ENCODE data around the gene LRRN2. TPM values are rescaled to one million over a fixed set of nuclear protein-coding genes. Genes with fewer than 3 reads are reported as not detected.
A peak's percentile ranks its signal among the peaks of the same experiment; 100 is the strongest.

The LRRN2 gene
- total and polyA plus RNA-seq, 2 of the 8 experiments (the other 6 are each of a cell fraction or from before 2014, with no cell fraction given) = 1.8 to 2.3 TPM

- H2BK20ac ChIP-seq (ENCODE audit: low read length) = no peak overlapping the region
- POLR2A ChIA-PET (ENCODE audit: partially characterized antibody) = no interaction called here
- no peaks in the 10 kb centered on the region for H3K9me3 ChIP-seq (ENCODE audit: insufficient read depth in 2 of 2, low read depth in 1 of 2, low read length in 1 of 2)
- H2BK12ac ChIP-seq (ENCODE audit: low read depth, low read length) = no peak overlapping the region; the same call in 1 of the 2 replicates
- H4K8ac ChIP-seq (ENCODE audit: extremely low read depth, insufficient read depth, low read length) = no peak overlapping the region
- no peak overlapping the region for H2BK120ac ChIP-seq (replicated peaks; ENCODE audit: low read depth, low read length)
- FAIRE-seq (no peak), DNase-seq (ENCODE audit: low read depth in 1 of 2, low spot score in 2 of 2) (no peak)
- H3K27me3 ChIP-seq (replicated peaks in 1 of 4; ENCODE audit: control insufficient read depth in 3 of 4, extremely low read depth in 1 of 4, insufficient read depth in 3 of 4, low read length in 3 of 4) = peaks cover 0 to 12% (median 4%) of the 10 kb centered on the region in 4 experiments; a peak in 3 of 7 replicates
- H4K91ac ChIP-seq (replicated peaks; ENCODE audit: insufficient read length, low read length) = peak overlapping the region; percentile 22
- no peak overlapping the region for H2AFZ ChIP-seq (ENCODE audit: low read length)
- WGBS, 2 experiments (ENCODE audit: extremely low coverage in 1 of 2, insufficient coverage in 1 of 2, insufficient read length in 1 of 2, insufficient replicate concordance in 2 of 2, low coverage in 1 of 2, low lambda C conversion rate in 2 of 2, missing lambda C conversion rate in 1 of 2) = 9% methylated on average over 8 of the region's 8 CpGs; no CpG with 5 or more reads in 1 of the 2 experiments
- CTCF ChIA-PET (ENCODE audit: partially characterized antibody) = interaction anchor here (0.9 to 28.0 kb wide), 10 partner anchors 9 to 232 kb away, joined by 3 to 397 read pairs (median 6); no protein-coding TSS in a partner anchor
- H3K56ac ChIP-seq (replicated peaks; ENCODE audit: insufficient read length, low read depth, low read length) = no peak overlapping the region
- H3K4me1 ChIP-seq (replicated peaks in 1 of 4; ENCODE audit: control insufficient read depth in 3 of 4, insufficient read depth in 4 of 4, low read length in 3 of 4) = peaks cover 28 to 55% (median 39%) of the 10 kb centered on the region in 4 experiments
- H3K4me2 ChIP-seq (ENCODE audit: insufficient read depth in 1 of 2, low read depth in 2 of 2, low read length in 2 of 2) = peak overlapping the region; percentile 55 to 64; a peak in 3 of 4 replicates
- H3K79me2 ChIP-seq (ENCODE audit: control insufficient read depth in 1 of 2, insufficient read depth in 2 of 2, low read length in 2 of 2) = no peaks in the 10 kb centered on the region
- peak overlapping the region in 3 of 4 experiments; percentile 7 to 23 (median 7); a peak in 3 of 8 replicates for H3K4me3 ChIP-seq (ENCODE audit: extremely low read depth in 1 of 4, insufficient read depth in 2 of 4, low read depth in 3 of 4, low read length in 4 of 4)
- H3K23ac ChIP-seq (ENCODE audit: insufficient read length) = no peak overlapping the region
- no peak overlapping the region for H2BK15ac ChIP-seq (ENCODE audit: low read length)
- peaks cover 0 to 4% of the 10 kb centered on the region in 2 experiments for H4K20me1 ChIP-seq (replicated peaks in 1 of 2; ENCODE audit: control insufficient read depth in 1 of 2, insufficient read depth in 2 of 2, low read length in 2 of 2)
- H3K23me2 ChIP-seq (ENCODE audit: low read depth, low read length) = no peaks in the 10 kb centered on the region
- H3K9ac ChIP-seq (replicated peaks in 1 of 4; ENCODE audit: extremely low read depth in 1 of 4, low read depth in 3 of 4, low read length in 3 of 4) = no peak overlapping the region
- no peaks in the 10 kb centered on the region for H3K79me1 ChIP-seq (ENCODE audit: low read depth, low read length)
- peak overlapping the region; percentile 53 for H3K18ac ChIP-seq (ENCODE audit: extremely low read depth, low read length)
- peak overlapping the region; percentile 74; the same call in 1 of the 2 replicates for H2BK5ac ChIP-seq (ENCODE audit: low read depth, low read length)
- no peak overlapping the region for H2AK5ac ChIP-seq (ENCODE audit: low read depth, low read length)
- H3K14ac ChIP-seq (ENCODE audit: insufficient read length) = no peak overlapping the region
- H4K5ac ChIP-seq (ENCODE audit: insufficient read length, low read depth, low read length) = no peak overlapping the region
- no peak overlapping the region for H3K4ac ChIP-seq (replicated peaks; ENCODE audit: insufficient read length, low read depth, low read length)
- H3K27ac ChIP-seq (ENCODE audit: low read depth, low read length) = no peak overlapping the region
- no peaks in the 10 kb centered on the region for H3K36me3 ChIP-seq (ENCODE audit: control insufficient read depth in 2 of 4, insufficient read depth in 4 of 4, low read length in 3 of 4)
- TF ChIP-seq KDM5A (IDR thresholded peaks at IDR 0.05; ENCODE audit: low read length) = no peak
- TF ChIP-seq CHD1 (IDR thresholded peaks at IDR 0.05; ENCODE audit: low read depth, low read length) = no peak
- TF ChIP-seq SRF (IDR thresholded peaks at IDR 0.05; ENCODE audit: low read depth, low read length) = no peak
- TF ChIP-seq ASH2L (IDR thresholded peaks at IDR 0.05; ENCODE audit: low read length) = peak; percentile 52
- no peak for TF ChIP-seq E2F6 (IDR thresholded peaks at IDR 0.05)
- no peak for TF ChIP-seq POLR2A (IDR thresholded peaks at IDR 0.05; ENCODE audit: control extremely low read depth in 1 of 2, low read depth in 2 of 2, low read length in 2 of 2)
- TF ChIP-seq SUZ12 (IDR thresholded peaks at IDR 0.05; ENCODE audit: low read length) = no peak
- TF ChIP-seq SIN3A (conservative IDR thresholded peaks at IDR 0.05 in 1 of 2, IDR thresholded peaks at IDR 0.05 in 1 of 2; ENCODE audit: low read depth in 1 of 2, low read length in 2 of 2) = peak in 1 of 2 experiments; percentile 53; a peak in 1 of 4 replicates
- TF ChIP-seq HDAC2 (IDR thresholded peaks at IDR 0.05; ENCODE audit: borderline replicate concordance in 1 of 2, low read depth in 2 of 2, low read length in 2 of 2) = peak in 1 of 2 experiments; percentile 49; a peak in 1 of 4 replicates
These were observed 109.1 kb downstream of the LRRN2 start for GRCh38 chr1:204576422-204576821.
